C4-2B (cell line): ENCODE measurements around the gene GPER1.

Experiments
- H3K27ac ChIP-seq: fragments of 450-650 bp; 2 replicates; pipeline ENCODE4 v1.5.1; 2017
- CTCF ChIP-seq: fragments of 450-650 bp; conservative IDR thresholded peaks from 2 replicates; pipeline ENCODE4 v1.5.1; 2017; ENCODE audit warnings: mild to moderate bottlenecking
- ZFX ChIP-seq: fragments of 450-650 bp; IDR thresholded peaks from 2 replicates; pipeline ENCODE4 v1.6.1; 2017

Gene GPER1

GRCh38 chr7:1096156-1097119 is 8.5 kb downstream of the GPER1 start:
- H3K27ac ChIP-seq = peak overlapping the region; percentile 73
- TF ChIP-seq ZFX = no peak
- TF ChIP-seq CTCF = no peak

- TF ChIP-seq ZFX (no peak), CTCF (no peak)
- H3K27ac ChIP-seq = peak overlapping the region; percentile 73
Observed at GRCh38 chr7:1097120-1097504, 9.2 kb downstream of the GPER1 start.

DNA sequence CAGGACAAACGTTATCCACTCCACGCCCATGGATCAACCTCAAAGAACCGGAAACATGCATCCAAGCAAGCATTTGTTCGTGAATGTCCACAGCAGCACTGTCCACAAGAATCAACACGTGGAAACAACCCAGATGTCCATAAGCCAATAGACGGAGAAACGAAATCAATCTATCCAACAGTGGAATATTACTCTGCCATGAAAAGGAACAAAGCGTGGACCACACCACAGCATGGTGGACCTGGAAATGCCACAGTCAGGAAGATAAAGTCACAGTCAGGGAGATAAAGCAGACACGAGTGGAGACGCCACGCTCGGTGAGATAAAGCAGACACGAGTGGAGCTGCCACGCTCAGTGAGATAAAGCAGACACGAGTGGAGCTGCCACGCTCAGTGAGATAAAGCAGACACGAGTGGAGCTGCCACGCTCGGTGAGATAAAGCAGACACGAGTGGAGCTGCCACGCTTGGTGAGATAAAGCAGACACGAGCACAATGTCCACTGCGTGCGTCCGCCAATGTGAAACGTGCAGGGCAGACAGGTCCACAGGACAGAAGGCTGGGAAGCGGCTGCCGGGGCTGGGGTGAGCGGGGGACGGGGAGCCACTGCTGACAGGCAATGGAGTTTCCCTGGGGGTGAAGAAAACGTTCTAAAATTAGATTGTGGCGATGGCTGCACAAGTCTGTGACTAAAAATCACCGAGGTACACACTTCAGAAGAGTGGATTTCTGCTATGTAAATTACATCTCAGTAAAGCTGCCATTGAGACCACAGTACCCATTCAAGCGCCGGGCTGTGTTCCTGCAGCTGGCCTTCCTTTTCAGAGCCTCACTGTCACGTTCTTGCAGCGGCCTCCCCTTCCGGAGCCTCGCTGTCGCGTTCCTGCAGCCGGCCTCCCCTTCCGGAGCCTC is 10.6 kb downstream of the GPER1 start:
- TF ChIP-seq ZFX (no peak), CTCF (no peak)

DNA sequence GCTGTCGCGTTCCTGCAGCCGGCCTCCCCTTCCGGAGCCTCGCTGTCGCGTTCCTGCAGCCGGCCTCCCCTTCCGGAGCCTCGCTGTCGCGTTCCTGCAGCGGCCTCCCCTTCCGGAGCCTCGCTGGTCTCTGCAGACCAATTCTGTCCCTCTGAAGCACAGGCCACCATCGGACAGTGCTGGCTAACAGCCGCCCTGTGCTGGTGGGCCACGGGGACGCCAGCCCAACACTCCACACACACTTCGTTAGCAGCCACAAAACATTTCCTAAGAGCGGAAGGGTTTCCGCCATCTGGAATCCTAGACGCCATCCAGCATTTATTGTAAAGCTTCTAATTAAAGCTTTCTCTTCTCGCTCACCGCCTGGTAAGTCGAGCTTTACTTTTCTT is 11.2 kb downstream of the GPER1 start:
- H3K27ac ChIP-seq = no peak overlapping the region
- TF ChIP-seq ZFX (no peak), CTCF (no peak)

More for the DNA sequence above, 10.6 kb downstream of the GPER1 start:
- H3K27ac ChIP-seq = no peak overlapping the region; the same call in 1 of the 2 replicates

DNA sequence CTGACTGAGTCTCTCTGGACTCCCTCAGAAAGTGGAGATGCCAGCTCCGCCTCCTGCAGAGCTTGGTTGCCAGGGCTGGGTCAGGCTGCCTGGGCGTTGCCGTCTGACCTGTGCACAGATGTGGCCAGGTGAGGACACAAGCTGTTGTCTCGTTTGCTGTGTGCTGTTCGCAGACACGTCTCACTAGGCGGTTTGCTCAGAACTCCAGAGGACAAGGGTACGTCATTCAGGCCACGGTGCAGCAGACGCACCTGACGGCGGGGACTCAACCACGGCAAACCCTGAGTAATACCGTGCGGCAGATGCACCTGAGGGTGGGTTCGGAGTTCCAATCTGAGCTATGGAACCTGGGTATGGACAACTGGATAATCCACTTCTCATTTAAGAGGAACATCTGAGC is 11.7 kb downstream of the GPER1 start:
- TF ChIP-seq CTCF (no peak), ZFX (no peak)
- H3K27ac ChIP-seq = no peak overlapping the region

- H3K27ac ChIP-seq = no peak overlapping the region
- TF ChIP-seq CTCF = no peak
Observed at GRCh38 chr7:1100386-1100785, 12.5 kb downstream of the GPER1 start.
